NCI-H146 treated with DMSO at 0.1 percent for 48 hours (cell line): ENCODE measurements around the gene JUN.

Experiments
- DNase-seq: peaks from one replicate; lab custom pipeline; 2025; ENCODE audit not compliant: unreplicated experiment; lab: John Stamatoyannopoulos, UW

Gene JUN

DNA sequence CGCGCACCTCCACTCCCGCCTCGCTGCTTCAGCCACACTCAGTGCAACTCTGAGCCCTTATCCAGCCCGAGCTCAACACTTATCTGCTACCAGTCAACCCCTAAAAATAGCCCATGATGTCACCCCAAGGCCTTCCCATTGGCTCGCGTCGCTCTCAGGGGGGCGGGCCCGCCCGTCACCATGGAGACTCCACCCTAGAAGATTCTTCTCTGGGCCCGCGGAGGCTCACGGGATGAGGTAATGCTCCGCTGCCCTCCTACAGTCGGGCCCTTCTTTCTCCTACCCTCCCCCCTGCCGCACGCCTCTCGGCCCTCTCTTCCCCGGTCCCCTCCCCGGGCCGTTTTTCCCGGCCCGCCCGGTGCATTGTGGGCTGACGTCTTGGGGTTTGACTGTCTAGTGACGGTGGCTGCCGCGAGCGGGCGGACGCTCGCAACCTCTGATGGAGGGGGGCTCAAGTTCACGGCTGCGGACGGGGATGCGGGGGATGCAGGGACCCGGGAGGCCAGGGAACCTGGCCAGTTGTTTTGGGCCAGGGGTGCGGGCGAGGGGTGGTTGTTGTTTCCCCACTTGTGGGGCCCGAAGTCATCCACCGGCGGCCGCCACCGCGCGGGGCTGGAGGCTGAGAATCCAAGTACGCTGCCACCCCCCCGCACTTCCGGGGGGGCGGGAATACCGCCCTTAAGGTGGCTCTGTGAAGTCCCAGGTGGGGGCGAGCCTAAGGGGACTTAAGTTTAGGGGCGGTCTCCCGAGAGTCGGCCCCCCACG is at the start of gene JUN:
JUN (minus strand) TSS at position 55 of the 765 bp plus-strand sequence. CDS start 977 bp downstream, outside the sequence.
- peak; percentile 98 for DNase-seq

DNA sequence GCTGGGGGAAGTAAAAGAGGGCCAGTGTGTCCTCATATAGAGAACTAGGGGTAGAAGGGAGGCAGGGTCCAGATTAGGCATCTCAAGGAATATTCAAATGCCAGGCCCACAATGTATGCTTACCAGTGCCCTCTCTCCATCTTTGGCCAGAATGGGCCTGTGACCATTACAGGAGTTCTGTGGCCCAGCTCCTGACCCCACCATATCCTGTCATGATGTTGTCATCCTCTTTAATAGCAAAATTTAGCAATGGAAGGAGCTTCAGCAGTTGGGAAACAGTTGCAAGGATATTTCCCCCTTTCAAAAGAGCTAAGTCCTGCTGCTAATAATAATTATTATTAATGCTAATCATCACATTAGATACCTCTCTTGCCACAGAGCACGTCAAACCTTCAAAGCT is 49.3 kb upstream of the JUN start:
- no peak for DNase-seq

DNA sequence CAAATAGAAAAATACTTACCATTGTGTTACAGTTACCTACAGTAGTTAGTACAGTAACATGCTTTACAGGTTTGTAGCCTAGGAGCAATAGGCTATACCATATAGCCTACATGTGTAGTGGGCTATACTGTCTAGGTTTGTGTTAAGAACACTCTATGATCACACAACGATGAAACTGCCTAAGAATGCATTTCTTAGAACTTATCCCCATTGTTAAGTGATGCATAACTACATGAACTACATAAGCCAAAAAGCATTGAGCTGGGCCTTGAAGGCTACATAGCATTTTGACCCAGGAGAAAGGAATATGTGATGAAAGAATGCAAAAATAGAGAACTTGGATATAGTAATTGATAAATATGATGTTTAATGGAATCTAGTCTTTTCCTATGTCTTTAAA is 46.4 kb upstream of the JUN start:
- no peak for DNase-seq

DNA sequence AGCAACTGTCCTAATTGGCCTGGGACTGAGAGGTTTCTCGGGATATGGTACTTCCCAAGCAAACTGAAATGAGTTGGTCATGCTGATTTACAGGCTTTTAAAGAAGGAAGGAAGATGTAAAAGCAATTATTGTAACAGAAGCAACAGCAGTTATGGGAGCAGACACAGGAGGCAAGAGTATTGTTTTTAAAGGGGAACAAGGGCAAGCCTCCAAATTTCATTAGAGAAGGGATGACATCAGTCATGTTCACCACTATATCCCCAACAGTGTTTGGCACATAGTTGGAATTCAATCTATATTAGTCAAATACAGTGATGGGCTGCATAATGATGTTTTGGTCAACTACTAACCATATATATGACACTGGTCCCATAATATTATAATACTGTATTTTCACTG is 46.0 kb upstream of the JUN start:
- DNase-seq = no peak

DNA sequence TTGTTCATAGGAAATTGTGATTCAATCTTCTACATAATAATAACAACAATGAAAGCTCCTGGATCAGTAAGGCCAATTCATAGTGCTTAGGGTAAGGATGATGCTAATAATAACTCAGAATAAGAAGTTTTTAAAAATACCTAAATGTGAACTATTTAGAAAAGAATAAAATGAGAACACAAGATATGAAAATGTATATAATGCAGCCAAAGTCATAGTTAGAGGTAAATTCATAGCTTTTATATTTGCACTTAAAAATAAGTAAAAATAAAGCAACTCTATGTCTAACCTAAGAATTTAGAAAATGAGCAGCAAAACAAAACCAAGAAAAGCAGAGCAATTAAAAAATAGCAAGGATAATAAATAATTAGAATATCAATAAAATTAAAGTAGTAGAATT is 43.5 kb upstream of the JUN start:
- no peak for DNase-seq

DNA sequence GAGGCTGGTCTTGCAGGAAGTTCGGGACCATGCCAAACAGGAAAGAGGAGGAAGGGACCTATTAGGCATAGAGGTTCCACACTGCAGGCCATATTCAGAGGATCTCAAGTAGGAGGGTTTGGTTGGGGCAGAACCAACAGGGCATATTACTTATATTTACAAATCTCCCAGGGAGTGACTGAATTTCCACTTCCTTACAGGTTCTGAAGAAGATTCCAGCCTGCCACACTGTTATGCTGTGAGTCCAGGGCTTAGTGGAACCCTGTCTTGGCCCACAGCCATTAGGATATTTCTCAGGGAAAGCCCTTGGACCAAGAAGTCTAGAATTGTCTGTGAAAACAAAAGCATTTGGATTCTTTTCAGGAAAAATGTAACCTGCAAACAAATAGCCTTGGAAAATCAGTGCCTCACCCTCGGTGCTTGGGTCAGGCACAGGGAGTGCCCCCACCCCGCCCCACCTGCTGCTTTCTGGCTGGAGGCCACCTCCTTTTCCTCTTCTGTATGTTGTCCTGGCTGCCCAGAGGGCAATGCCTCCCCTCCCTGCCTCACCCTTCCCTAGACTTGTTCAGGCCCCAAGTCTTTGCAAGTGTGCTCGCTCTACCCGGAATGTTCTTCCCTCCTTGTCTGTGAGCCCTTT is 41.0 kb upstream of the JUN start:
- DNase-seq = no peak

DNA sequence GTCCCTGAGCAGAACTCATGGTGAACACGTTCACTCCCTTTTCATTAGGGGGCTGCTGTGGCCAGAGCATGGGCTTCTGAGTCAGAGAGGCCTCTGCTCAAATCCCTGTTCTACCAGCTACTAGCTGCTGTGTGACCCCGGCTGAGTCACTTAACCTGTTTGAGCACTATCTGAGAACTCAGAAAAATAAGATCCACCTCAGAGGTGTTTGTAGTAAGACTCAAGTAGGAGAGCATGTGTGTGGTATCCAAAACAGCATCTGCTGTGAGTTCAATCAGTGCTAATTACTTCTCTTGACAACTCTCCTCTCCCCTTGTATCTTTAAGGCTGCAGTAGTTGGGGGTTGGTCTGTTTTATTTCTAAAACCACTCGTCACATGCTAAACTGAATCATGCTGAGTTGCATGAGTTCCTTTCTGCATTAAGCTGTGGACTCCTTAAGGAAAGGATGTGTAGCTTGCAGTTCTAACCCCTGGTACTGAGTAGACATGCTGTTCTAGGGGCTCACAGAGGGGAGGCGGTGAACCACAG is 39.7 kb upstream of the JUN start:
- no peak for DNase-seq

DNA sequence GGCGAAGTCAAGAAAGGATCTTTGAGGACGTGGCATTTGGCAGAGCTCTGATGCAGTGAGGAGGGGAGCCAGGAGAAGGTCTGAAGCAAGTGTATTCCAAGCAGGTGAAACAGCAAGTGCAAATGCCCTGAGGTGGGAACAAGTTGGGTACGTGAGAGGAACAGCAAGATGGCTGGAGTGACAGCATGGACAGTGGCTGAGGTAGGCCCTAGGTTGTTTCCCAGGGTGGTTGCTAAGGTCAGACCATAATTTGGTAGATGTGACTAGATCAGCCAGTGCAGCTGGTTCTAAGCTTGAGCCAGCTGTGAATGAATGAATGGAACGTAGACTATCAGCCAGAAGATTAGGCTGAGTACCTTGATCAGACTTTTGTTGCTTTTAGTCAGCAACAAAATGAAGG is 37.5 kb upstream of the JUN start:
- no peak for DNase-seq

DNA sequence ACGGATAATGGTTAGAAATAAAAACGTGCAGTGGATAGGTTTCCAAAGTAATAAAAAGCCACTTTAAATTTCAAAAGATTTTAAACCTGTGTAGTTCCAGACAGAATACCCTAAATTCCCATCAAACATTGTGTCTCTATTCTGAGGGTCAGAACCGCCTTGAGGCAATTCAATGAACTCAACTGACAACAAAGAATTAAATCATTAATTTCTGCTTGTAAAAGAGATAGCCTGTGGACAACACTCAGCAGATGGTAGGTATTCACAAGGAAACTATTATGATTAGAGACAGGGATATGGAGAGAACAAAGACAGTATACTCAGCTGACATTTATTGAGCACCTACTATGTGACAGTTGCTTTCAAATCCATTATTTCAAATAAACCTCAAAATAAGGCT is 35.1 kb upstream of the JUN start:
- DNase-seq = peak; percentile 11

DNA sequence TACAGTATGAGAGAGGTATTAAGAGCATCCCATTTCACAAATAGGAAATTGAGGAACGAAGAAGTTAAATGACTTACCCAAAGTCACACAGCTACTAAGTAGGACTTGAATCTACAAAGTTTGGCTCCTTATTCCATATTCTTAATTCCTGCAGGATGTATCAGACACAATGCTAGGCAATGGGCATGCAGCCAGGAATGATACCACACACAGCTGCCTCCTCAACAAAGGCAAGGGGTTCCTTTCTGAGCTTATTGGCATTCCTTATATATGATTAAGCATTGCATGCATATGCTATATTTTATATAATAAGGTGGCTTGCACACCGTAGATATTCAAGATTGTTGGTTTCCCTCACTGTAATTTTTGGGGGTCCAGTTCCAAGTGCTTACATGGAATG is 34.2 kb upstream of the JUN start:
- DNase-seq = no peak

DNA sequence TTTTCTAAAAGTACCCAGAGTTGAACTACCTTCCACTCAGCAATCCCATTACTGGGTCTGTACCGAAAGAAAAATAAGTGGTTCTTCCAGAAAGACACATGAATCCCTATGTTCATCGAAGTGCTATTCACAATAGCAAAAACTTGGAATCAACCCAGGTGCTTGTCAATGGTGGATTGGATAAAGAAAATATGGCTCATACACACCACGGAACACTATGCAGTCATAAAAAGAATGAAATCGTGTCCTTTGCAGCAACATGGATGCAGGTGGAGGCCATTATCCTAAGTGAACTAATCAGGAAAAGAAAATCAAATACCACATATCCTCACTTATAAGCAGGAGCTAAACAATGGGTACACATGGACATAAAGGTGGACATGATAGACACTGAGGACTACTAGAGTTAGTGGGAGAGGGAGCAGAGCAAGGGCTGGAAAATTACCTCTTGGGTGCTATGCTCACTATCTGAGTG is 32.9 kb upstream of the JUN start:
- DNase-seq = no peak

DNA sequence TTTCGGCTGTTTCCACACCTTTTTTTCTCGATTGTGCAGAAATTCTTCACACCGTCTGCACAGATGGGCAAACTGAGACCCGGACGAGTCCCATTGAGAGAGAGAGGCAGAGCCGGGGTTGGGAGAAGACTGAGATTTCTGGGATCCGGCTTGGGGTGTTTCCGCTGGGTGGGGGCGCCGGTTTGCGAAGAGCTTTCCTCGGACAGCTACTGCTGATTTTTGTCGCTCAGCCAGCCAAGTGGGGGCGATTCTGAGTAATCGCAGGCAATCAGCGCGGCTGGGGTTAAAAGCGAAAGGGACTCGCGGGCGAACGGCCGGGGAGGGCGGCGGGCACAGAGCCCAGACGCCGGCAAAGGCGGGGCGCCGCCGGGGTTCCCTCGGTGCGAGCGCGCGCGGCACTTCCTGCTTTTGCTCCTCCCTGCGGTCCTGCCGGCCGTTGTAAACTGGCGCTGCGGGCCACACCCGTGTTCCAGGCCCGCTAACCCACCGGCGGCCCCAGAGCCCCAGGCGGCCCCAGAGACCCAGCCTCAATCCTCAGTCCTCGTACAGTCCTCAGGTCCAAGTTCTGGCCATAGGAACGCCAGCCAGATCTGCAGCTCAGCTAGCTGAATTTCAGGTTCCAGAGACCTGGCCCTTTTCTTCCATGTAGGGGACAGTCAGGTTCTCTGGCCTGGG is 32.4 kb upstream of the JUN start:
- DNase-seq = peak; percentile 62

DNA sequence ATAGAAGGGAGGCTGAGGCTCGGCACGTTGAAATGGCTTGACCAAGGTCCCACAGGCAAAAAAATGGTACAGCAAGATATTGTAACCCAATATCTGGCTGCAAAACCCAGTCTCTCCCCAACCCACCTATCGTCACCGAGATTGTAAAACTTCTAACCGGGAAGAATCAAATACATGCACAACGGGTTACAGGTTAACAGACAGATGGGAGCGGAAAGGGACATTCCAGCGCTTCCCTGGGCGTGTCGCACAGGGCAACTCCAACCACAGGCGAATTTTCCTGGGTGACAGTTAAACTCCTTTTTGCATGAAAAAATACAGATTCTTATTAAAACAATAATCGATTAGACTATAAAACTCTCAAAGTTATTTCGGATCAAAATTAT is 31.8 kb upstream of the JUN start:
- DNase-seq = no peak

DNA sequence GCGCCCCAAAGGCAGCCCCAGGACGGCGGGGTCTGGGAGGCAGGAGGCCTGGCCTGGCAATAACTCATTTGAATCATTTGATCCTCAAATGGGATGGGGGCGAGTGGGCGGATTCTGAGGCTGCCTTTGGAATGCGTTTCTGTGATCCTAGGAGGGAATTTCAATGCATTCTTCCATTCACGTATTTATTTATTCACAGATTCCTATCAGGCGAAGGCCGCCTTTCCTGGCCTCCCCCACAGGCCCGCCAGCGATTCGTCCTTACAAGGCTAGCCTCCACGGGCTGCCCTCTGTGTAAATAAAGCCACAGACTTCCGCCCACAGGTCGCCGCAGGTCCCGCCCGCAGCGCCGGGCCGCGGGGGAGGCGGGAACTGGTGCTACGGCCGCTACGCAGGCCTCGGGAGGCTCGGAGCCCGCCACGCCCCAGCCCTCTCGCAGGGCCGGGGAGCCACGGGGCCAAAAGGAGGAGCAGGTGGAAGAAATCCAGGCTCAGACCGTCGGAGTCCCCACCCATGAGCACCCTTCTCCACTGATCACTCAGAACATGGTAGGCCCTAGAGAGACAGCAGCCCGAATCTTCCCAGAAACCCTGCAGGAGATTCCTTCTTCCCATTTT is 31.3 kb upstream of the JUN start:
- no peak for DNase-seq

DNA sequence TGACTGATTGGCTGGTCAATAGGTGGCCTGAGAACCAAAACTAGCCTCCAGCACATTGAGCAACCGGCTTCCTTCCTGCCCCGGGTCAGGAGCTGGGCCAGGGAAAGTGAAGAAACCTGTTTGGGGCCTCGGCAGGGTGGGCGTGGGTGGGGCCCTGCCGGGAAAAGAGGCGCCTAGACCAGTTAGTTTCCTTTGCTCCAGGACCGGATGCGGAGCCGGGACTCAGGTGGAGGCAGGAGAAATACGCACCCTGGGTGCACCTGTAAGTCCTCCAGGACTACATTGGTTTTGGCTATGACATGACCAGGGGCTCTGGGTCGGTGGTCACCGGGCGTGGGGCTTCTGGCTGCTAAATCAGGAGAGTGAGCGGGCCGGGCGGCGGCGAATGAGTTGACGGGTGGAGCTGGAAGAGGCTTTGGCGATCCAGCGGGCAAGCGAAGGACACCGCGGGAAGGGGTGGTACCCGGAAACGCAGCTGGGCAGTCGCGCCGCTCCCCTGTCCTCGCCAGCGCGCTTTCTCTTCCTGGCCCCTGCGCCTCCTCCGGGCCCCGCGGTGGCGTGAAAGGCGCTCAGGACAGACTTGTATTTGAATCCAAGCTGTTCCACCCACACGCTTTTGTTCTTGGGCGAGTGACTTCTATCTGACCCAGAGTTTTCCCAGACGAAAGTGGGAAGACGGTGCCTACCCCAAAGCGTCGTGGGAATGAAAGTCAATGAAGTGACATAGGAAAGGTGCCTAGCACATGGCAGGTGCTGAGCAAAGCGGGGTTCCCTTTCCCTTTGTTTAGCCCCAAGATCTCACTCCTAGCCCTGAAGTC is 30.6 kb upstream of the JUN start:
- DNase-seq = no peak

DNA sequence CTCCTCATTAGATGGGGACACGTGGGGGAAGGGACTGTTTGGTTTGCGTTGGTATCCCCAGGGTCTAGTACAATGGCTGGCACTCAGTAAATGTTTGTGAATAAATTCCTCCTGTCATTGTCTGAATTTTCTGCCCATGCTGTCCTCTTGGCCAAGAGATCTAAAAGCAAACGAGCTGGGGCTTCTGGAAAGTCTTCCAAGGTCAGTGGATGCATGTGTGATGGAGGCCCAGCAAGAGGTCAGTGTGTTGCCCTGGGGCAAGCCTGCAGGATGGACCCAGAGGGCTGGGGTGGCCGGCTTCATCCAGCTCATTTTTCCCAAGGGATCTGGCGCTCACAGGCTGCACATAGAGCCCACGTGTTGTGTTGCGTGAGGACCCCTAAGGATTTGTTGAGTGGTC is 30.0 kb upstream of the JUN start:
- DNase-seq = no peak

DNA sequence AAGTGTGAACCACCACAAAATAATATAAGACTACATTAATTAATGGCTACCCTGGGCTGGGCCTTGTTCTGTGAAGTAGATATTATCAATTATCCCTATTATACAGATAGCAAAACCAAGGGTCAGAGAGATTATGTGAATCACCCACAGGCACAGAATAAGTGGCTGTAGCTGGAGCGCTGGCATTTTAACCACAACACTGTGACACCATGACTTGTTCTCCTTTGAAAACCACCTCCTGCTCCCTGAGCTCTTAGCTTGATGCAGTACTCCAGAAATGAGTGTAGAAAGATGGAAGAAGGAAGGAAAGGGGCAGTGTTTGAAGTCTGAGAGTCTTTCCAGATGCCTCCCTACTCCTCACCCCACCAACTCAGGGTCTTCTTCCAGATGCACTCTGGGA is 29.5 kb upstream of the JUN start:
- no peak for DNase-seq

DNA sequence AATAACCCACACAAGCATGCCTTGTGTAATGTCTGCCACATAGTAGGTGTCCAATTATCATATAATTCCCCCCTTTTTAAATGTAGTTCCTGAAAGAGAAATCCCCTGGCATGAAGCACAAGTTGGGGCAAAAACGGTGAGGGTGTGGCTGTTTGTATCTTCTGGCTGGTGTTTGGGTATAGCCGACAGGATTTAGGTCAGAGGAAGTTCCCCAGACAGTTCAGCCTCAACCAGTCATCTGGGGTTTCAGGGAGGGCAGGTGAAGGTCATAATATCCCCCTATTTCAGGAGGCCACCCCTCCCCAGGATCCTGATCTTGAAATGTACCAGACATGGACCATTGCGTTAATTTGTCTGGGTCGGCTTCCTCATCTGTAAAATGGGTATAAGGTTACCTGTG is 29.1 kb upstream of the JUN start:
- DNase-seq = no peak

DNA sequence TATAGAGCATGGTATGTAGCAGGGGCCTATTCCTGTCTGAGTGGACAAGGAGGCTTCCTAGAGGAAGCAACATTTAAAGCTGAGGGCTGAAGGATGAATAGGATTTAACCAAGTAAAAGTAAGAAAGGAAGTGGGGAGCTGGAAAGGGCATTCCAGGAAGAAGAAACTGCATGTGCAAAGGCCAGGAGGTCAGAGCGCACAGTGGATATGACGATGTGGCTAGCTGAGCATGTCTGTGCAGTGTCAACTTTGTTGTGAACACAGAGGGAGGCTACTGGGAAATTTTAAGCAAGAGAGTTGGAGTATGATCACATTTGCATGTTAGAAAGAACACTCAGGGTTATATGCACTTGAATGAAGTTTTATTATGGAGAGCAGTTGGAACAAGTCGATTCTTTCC is 28.6 kb upstream of the JUN start:
- no peak for DNase-seq

DNA sequence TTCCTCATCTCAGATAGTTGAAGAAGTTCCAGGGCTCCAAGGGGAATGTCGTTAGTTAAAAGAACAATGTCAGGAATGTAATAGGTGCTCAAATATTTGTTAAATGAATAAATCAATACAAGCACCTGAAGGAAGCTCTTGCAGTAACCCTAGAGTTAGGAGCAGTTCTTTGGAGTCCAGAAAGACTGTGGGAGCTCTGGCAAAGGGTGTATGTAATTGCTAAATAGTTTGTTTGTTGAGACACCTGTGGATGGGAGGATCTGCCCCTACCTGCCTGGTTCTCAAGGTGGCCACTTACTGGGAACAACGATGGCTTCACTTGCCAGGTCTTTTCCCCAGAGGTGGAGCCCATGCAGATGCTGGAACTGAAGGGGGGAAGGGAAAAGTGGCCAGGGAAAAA is 27.5 kb upstream of the JUN start:
- DNase-seq = peak; percentile 17
